Endothelial cell (in vitro differentiated cells): ENCODE data around the gene PRG2. TPM values are rescaled to one million over a fixed set of nuclear protein-coding genes. Genes with fewer than 3 reads are reported as not detected.

ENCODE experiments used
- DNase-seq: peaks from one replicate; pipeline ENCODE4 v3.0.0; 2021; ENCODE audit warnings: low spot score
- H3K27ac Mint-ChIP-seq: one replicate; pipeline ENCODE4 v1.8.0; 2021; ENCODE audit warnings: mixed read lengths, inconsistent platforms; ENCODE audit not compliant: unreplicated experiment
- H3K27me3 Mint-ChIP-seq: one replicate; pipeline ENCODE4 v1.8.0; 2021; ENCODE audit warnings: mild to moderate bottlenecking, moderate library complexity, mixed read lengths, inconsistent platforms; ENCODE audit not compliant: unreplicated experiment
- H3K36me3 Mint-ChIP-seq: one replicate; pipeline ENCODE4 v1.8.0; 2021; ENCODE audit warnings: mild to moderate bottlenecking, low read depth, mixed read lengths, inconsistent platforms; ENCODE audit not compliant: unreplicated experiment
- H3K4me1 Mint-ChIP-seq: one replicate; pipeline ENCODE4 v1.8.0; 2021; ENCODE audit warnings: mild to moderate bottlenecking, mixed read lengths, inconsistent platforms; ENCODE audit not compliant: unreplicated experiment
- H3K4me3 Mint-ChIP-seq: one replicate; pipeline ENCODE4 v1.8.0; 2021; ENCODE audit warnings: mild to moderate bottlenecking, mixed read lengths, inconsistent platforms; ENCODE audit not compliant: unreplicated experiment
- H3K9me3 Mint-ChIP-seq: one replicate; pipeline ENCODE4 v1.8.0; 2021; ENCODE audit warnings: mixed read lengths, inconsistent platforms; ENCODE audit not compliant: unreplicated experiment
- CTCF ChIP-seq: fragments of 200-600 bp; sonication (generic); IDR thresholded peaks from one replicate; pipeline ENCODE4 v1.5.0; 2021; ENCODE audit warnings: antibody characterized with exemption; ENCODE audit not compliant: unreplicated experiment
- total RNA-seq: library from RNA; stranded (reverse); fragmentation: NEBNext Ultra II Directional; extraction: Animal tissue kit (Norgen Biotek cat#: 25700); gene quantifications from one replicate; pipeline ENCODE4 v1.2.1, GENCODE V29; 2021; ENCODE audit not compliant: unreplicated experiment

Gene PRG2
- total RNA-seq, 1 donor from 2014 or later = not detected

GRCh38 chr11:57359396-57359795 lies 31.1 kb downstream of the PRG2 start:
- Mint-ChIP-seq H3K4me3 (no peak overlapping the region), H3K27ac (no peak overlapping the region), H3K36me3 (no peaks in the 10 kb centered on the region), H3K27me3 (peaks cover 6% of the 10 kb centered on the region), H3K9me3 (no peaks in the 10 kb centered on the region), H3K4me1 (no peaks in the 10 kb centered on the region)
- no peak for DNase-seq
- no peak for TF ChIP-seq CTCF

- H3K27me3 Mint-ChIP-seq = peaks cover 5% of the 10 kb centered on the region
- TF ChIP-seq CTCF = no peak
- H3K4me1 Mint-ChIP-seq = no peaks in the 10 kb centered on the region
- H3K36me3 Mint-ChIP-seq = no peaks in the 10 kb centered on the region
- DNase-seq = no peak
- H3K9me3 Mint-ChIP-seq = no peaks in the 10 kb centered on the region
- no peak overlapping the region for H3K4me3 Mint-ChIP-seq
- no peak overlapping the region for H3K27ac Mint-ChIP-seq
Measured at GRCh38 chr11:57358991-57359390, 31.5 kb downstream of the PRG2 start.

GRCh38 chr11:57358543-57358961 lies 31.9 kb downstream of the PRG2 start:
- Mint-ChIP-seq H3K4me3 (no peak overlapping the region), H3K36me3 (no peaks in the 10 kb centered on the region), H3K9me3 (no peaks in the 10 kb centered on the region), H3K27me3 (peaks cover 6% of the 10 kb centered on the region), H3K27ac (no peak overlapping the region), H3K4me1 (no peaks in the 10 kb centered on the region)
- DNase-seq = no peak
- TF ChIP-seq CTCF = no peak

GRCh38 chr11:57357856-57358255 lies 32.6 kb downstream of the PRG2 start:
- H3K9me3 Mint-ChIP-seq = no peaks in the 10 kb centered on the region
- no peaks in the 10 kb centered on the region for H3K4me1 Mint-ChIP-seq
- no peak overlapping the region for H3K27ac Mint-ChIP-seq
- TF ChIP-seq CTCF = no peak
- DNase-seq = no peak
- no peak overlapping the region for H3K4me3 Mint-ChIP-seq
- H3K36me3 Mint-ChIP-seq = no peaks in the 10 kb centered on the region
- peaks cover 5% of the 10 kb centered on the region for H3K27me3 Mint-ChIP-seq

- no peaks in the 10 kb centered on the region for H3K36me3 Mint-ChIP-seq
- H3K27me3 Mint-ChIP-seq = peaks cover 5% of the 10 kb centered on the region
- no peak for TF ChIP-seq CTCF
- no peak overlapping the region for H3K4me3 Mint-ChIP-seq
- no peaks in the 10 kb centered on the region for H3K4me1 Mint-ChIP-seq
- H3K9me3 Mint-ChIP-seq = no peaks in the 10 kb centered on the region
- no peak for DNase-seq
- no peak overlapping the region for H3K27ac Mint-ChIP-seq
Measured at GRCh38 chr11:57357310-57357709, 33.1 kb downstream of the PRG2 start.
